Ascending aorta (tissue), 2 donors: Measurements from ENCODE around the gene TFCP2L1. TPM values are rescaled to one million over a fixed set of nuclear protein-coding genes. Genes with fewer than 3 reads are reported as not detected.

ENCODE experiments used
- DNase-seq, 2 donors: peaks; one replicate each; pipeline ENCODE4 v3.0.0-alpha.2; 2019; ENCODE audit warnings: low spot score in 2 of 2
- H3K27ac ChIP-seq, 2 donors: fragments of 200-600 bp; sonication (generic); one replicate each; pipeline ENCODE4 v1.5.1; 2016 to 2017; ENCODE audit warnings: mild to moderate bottlenecking in 1 of 2
- H3K27me3 ChIP-seq: fragments of 200-600 bp; sonication (generic); one replicate; pipeline ENCODE4 v1.5.1; 2017
- H3K36me3 ChIP-seq, 2 donors: fragments of 200-600 bp; sonication (generic); one replicate each; pipeline ENCODE4 v1.5.1; 2016
- H3K4me1 ChIP-seq, 2 donors: fragments of 200-600 bp; sonication (generic); one replicate each; pipeline ENCODE4 v1.5.1; 2016 to 2017; ENCODE audit warnings: mild to moderate bottlenecking in 1 of 2
- H3K4me3 ChIP-seq, 2 donors: fragments of 200-600 bp; sonication (generic); one replicate each; pipeline ENCODE4 v1.5.1; 2016 to 2017; ENCODE audit warnings: mild to moderate bottlenecking in 1 of 2
- H3K9me3 ChIP-seq, 2 donors: fragments of 200-600 bp; sonication (generic); one replicate each; pipeline ENCODE4 v1.5.1; 2016
- CTCF ChIP-seq, 3 experiments: fragments of 200-600 bp in 2 of 3; fragments of 450-650 bp in 1 of 3; sonication (generic) in 2 of 3; IDR thresholded peaks; one replicate each; pipeline ENCODE4 v1.5.1; 2016 to 2019; ENCODE audit warnings: antibody characterized with exemption in 3 of 3, mild to moderate bottlenecking in 1 of 3, moderate library complexity in 1 of 3
- intact Hi-C: fragments of 100-400 bp; cut with DNase I; formaldehyde crosslinking; loops from one replicate; pipeline ENCODE4 v1.15.1; 2023
- total RNA-seq: library from RNA; depleted of rRNA; stranded (reverse); fragments of >200 nt; gene quantifications from one replicate; pipeline ENCODE4 v1.1.0, GENCODE V29; 2016

TFCP2L1 gene
- total RNA-seq, 1 donor from 2014 or later, result 5.5 TPM

DNA sequence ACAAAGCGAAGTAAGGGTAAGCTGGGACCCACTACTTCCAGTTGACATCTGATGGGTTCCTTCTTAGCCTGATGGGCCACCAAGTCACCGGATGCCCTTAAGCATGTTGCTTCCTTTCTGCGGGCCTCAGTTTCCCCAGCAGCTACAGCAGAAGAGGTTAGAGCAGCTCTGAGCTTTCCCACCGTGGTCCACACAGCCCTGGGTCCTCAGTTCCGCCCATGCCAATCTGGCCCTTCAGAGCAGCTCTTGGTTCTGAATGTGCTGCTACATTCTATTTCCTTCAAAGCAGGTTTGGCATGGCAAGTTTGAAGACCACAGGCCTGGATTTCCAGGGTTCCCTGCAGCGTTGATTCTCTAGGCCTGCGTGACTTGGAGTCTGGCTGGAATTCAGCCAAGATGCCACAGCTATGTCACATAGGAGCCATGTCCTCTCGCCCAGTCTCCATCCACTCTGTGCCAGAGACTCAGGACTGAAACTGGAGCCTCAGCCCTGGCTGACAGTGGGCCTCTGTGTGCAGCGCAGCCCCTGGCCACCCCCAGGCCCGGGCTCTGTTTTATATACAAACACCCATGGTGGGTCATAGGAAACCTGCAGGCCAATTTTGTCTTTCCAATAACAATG is 79.6 kb downstream of the TFCP2L1 start:
- H3K4me1 ChIP-seq, result no peaks in the 10 kb centered on the region
- intact Hi-C loops, result no loop called here
- H3K36me3 ChIP-seq, result no peaks in the 10 kb centered on the region
- H3K27ac ChIP-seq, result no peak overlapping the region
- no peak for DNase-seq
- no peaks in the 10 kb centered on the region for H3K9me3 ChIP-seq
- no peak overlapping the region for H3K4me3 ChIP-seq
- TF ChIP-seq CTCF (IDR thresholded peaks at IDR 0.05), result no peak
- H3K27me3 ChIP-seq, result no peaks in the 10 kb centered on the region

DNA sequence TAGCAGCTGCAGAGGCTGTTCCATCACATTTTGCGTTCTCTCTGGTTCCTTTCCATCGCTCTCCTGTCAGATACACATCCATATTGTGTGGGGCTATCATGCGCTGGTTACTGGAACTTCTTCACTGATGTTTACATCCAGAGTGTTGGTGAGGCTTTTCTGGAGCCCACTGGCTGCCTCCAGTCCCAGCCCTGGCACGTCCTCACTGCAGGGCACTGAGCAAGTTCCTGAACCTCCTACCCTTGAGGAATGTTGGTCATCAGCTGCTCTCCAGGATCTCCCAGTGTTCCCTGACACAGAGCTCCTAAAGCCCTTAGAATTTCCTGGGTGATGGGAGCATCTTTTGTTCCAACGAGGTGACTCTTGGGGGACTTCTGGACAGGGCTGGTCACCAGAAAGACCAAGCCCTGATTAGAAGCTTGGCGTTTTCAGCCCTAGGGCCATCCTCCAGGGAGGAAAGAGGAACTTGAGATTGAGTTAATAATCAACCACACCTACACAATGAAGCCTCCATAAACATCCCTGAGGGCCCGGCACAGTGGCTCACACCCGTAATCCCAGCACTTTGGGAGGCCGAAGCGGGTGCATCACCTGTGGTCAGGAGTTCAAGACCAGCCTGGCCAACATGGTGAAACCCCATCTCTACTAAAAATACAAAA is 81.3 kb downstream of the TFCP2L1 start:
- Histone ChIP-seq H3K9me3 (no peaks in the 10 kb centered on the region), H3K36me3 (no peaks in the 10 kb centered on the region), H3K4me1 (no peaks in the 10 kb centered on the region), H3K4me3 (no peak overlapping the region), H3K27me3 (no peaks in the 10 kb centered on the region), H3K27ac (no peak overlapping the region)
- DNase-seq, result no peak
- intact Hi-C loops, result no loop called here
- TF ChIP-seq CTCF (IDR thresholded peaks at IDR 0.05), result no peak

GRCh38 chr2:121202541-121203310 is 82.3 kb downstream of the TFCP2L1 start:
- H3K36me3 ChIP-seq, result no peaks in the 10 kb centered on the region
- DNase-seq, result no peak
- H3K4me3 ChIP-seq, result no peak overlapping the region
- no peak for TF ChIP-seq CTCF (IDR thresholded peaks at IDR 0.05)
- no peaks in the 10 kb centered on the region for H3K9me3 ChIP-seq
- H3K4me1 ChIP-seq, result no peaks in the 10 kb centered on the region
- intact Hi-C loops, result no loop called here
- no peak overlapping the region for H3K27ac ChIP-seq
- no peaks in the 10 kb centered on the region for H3K27me3 ChIP-seq

DNA sequence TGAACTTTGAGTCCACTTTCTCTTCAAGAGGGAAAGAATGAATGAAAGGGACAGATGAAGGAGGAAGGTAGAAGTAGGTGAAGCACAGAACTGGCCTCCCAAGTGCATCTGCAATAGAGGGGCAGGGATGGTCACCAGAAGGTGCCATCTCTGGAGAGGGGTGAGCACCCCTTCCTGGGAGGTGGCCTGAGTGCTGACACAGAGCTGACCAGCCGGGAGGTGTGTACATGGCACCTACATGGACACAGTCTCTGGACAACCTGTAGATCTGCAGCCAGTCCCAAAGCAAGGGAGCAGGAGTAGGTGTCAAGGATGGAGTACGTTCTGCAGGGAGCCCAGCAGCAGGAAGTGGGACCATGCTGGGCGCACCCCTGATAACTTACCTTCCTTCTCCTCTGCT is 83.2 kb downstream of the TFCP2L1 start:
- no peak for DNase-seq
- no peaks in the 10 kb centered on the region for H3K27me3 ChIP-seq
- H3K9me3 ChIP-seq, result no peaks in the 10 kb centered on the region
- no peak overlapping the region for H3K27ac ChIP-seq
- peaks cover 0 to 2% of the 10 kb centered on the region in 2 donors for H3K4me1 ChIP-seq
- H3K4me3 ChIP-seq, result no peak overlapping the region
- TF ChIP-seq CTCF (IDR thresholded peaks at IDR 0.05), result no peak
- intact Hi-C loops, result no loop called here
- H3K36me3 ChIP-seq, result no peaks in the 10 kb centered on the region

- Histone ChIP-seq H3K4me1 (peaks cover 0 to 6% of the 10 kb centered on the region in 2 donors), H3K27ac (no peak overlapping the region), H3K36me3 (no peaks in the 10 kb centered on the region), H3K4me3 (no peak overlapping the region), H3K27me3 (no peaks in the 10 kb centered on the region), H3K9me3 (no peaks in the 10 kb centered on the region)
- no peak for TF ChIP-seq CTCF (IDR thresholded peaks at IDR 0.05)
- intact Hi-C loops, result no loop called here
- no peak for DNase-seq
Measured at GRCh38 chr2:121200419-121201315, 84.3 kb downstream of the TFCP2L1 start.
